ENCODE measurements around the gene NOTCH1. TPM values are rescaled to one million over a fixed set of nuclear protein-coding genes. Genes with fewer than 3 reads are reported as not detected.

The NOTCH1 gene
- total RNA-seq, 3 donors from 2014 or later = 12.6 to 33.8 (median 21.1) TPM

- Histone ChIP-seq H3K9me3 (no peaks in the 10 kb centered on the region), H3K27me3 (no peaks in the 10 kb centered on the region), H3K27ac (peak overlapping the region; percentile 21 to 80), H3K36me3 (peaks cover 6% of the 10 kb centered on the region), H3K4me3 (no peak overlapping the region), H3K4me1 (no peaks in the 10 kb centered on the region)
- intact Hi-C loops (cut with DNase I; ENCODE audit: low total_unique reads) = no loop called here
- TF ChIP-seq POLR2AphosphoS5 (IDR thresholded peaks at IDR 0.05) (no peak), POLR2A (IDR thresholded peaks at IDR 0.05) (no peak), CTCF (IDR thresholded peaks at IDR 0.05) (no peak)
- DNase-seq (ENCODE audit: low spot score in 2 of 2) = no peak
Measured at GRCh38 chr9:136511144-136511669, 34.6 kb downstream of the NOTCH1 start.

GRCh38 chr9:136510561-136510960 is 35.3 kb downstream of the NOTCH1 start:
- Histone ChIP-seq H3K4me3 (no peak overlapping the region), H3K9me3 (no peaks in the 10 kb centered on the region), H3K36me3 (peaks cover 11% of the 10 kb centered on the region), H3K27ac (peak overlapping the region in 1 of 2 donors; percentile 80), H3K27me3 (no peaks in the 10 kb centered on the region), H3K4me1 (no peaks in the 10 kb centered on the region)
- intact Hi-C loops (cut with DNase I; ENCODE audit: low total_unique reads) = no loop called here
- TF ChIP-seq POLR2A (IDR thresholded peaks at IDR 0.05) = no peak
- TF ChIP-seq POLR2AphosphoS5 (IDR thresholded peaks at IDR 0.05) = no peak
- no peak for TF ChIP-seq CTCF (IDR thresholded peaks at IDR 0.05)
- DNase-seq (ENCODE audit: low spot score in 2 of 2) = no peak

DNA sequence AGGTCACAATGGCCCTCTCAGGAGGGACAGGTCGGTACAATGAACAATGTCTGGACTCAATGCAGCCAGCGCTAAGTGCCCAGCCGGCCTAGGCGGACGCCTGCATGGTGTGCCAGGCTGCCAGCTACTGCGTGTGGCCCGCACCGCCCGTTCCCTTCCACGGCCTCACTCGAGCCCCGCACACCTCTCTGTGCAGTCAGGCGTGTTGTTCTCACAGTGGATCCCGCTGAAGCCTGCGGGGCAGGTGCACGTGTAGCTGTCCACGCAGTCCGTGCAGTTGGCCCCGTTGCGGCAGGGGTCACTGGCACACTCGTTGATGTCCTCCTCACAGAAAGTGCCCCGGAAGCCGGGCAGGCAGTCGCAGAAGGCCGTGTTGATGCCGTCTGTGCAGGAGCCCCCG is 36.3 kb downstream of the NOTCH1 start:
- Histone ChIP-seq H3K4me3 (no peak overlapping the region), H3K36me3 (peaks cover 11% of the 10 kb centered on the region), H3K27me3 (no peaks in the 10 kb centered on the region), H3K27ac (peak overlapping the region in 1 of 2 donors; percentile 80), H3K9me3 (no peaks in the 10 kb centered on the region), H3K4me1 (no peaks in the 10 kb centered on the region)
- TF ChIP-seq POLR2AphosphoS5 (IDR thresholded peaks at IDR 0.05) (no peak), CTCF (IDR thresholded peaks at IDR 0.05) (no peak), POLR2A (IDR thresholded peaks at IDR 0.05) (no peak)
- no peak for DNase-seq (ENCODE audit: low spot score in 2 of 2)
- intact Hi-C loops (cut with DNase I; ENCODE audit: low total_unique reads) = no loop called here

- DNase-seq (ENCODE audit: low spot score in 2 of 2) = no peak
- H3K9me3 ChIP-seq = no peaks in the 10 kb centered on the region
- no peak overlapping the region for H3K4me3 ChIP-seq
- intact Hi-C loops (cut with DNase I; ENCODE audit: low total_unique reads) = no loop called here
- peak overlapping the region in 1 of 2 donors; percentile 12 for H3K27ac ChIP-seq
- H3K4me1 ChIP-seq = no peaks in the 10 kb centered on the region
- peaks cover 11% of the 10 kb centered on the region for H3K36me3 ChIP-seq
- TF ChIP-seq CTCF (IDR thresholded peaks at IDR 0.05) (no peak), POLR2AphosphoS5 (IDR thresholded peaks at IDR 0.05) (no peak), POLR2A (IDR thresholded peaks at IDR 0.05) (no peak)
- no peaks in the 10 kb centered on the region for H3K27me3 ChIP-seq
Measured at GRCh38 chr9:136508729-136509500, 36.9 kb downstream of the NOTCH1 start.

GRCh38 chr9:136507992-136508375 is 37.9 kb downstream of the NOTCH1 start:
- H3K27ac ChIP-seq = no peak overlapping the region
- TF ChIP-seq POLR2AphosphoS5 (IDR thresholded peaks at IDR 0.05) (no peak), POLR2A (IDR thresholded peaks at IDR 0.05) (no peak), CTCF (IDR thresholded peaks at IDR 0.05) (no peak)
- no peak for DNase-seq (ENCODE audit: low spot score in 2 of 2)
- no peaks in the 10 kb centered on the region for H3K4me1 ChIP-seq
- peaks cover 11% of the 10 kb centered on the region for H3K36me3 ChIP-seq
- intact Hi-C loops (cut with DNase I; ENCODE audit: low total_unique reads) = no loop called here
- H3K4me3 ChIP-seq = no peak overlapping the region
- no peaks in the 10 kb centered on the region for H3K9me3 ChIP-seq
- no peaks in the 10 kb centered on the region for H3K27me3 ChIP-seq
